Right lobe of liver (tissue), 4 donors: Measurements from ENCODE around the gene MAGI1.

Experiments used
- POLR2A ChIP-seq: fragments of 450-650 bp; IDR thresholded peaks from one replicate; pipeline ENCODE4 v1.6.1; 2017; ENCODE audit warnings: antibody characterized with exemption, mild to moderate bottlenecking
- TF ChIP-seq, protein P1 (sequence below), 4 donors: fragments of 200-600 bp in 3 of 4; fragments of 450-650 bp in 1 of 4; IDR thresholded peaks; one replicate each; pipeline versions ENCODE4 v1.5.1 to v1.8.0; 2016 to 2022; ENCODE audit warnings: antibody characterized with exemption in 4 of 4, mild to moderate bottlenecking in 2 of 4
- donor health status: DM: no; HTN: no; CAD: no.
- donor health status: DM: no; HTN: no; CAD: no.
- donor health status: DM: no; HTN: yes; CAD: no.

DNA sequence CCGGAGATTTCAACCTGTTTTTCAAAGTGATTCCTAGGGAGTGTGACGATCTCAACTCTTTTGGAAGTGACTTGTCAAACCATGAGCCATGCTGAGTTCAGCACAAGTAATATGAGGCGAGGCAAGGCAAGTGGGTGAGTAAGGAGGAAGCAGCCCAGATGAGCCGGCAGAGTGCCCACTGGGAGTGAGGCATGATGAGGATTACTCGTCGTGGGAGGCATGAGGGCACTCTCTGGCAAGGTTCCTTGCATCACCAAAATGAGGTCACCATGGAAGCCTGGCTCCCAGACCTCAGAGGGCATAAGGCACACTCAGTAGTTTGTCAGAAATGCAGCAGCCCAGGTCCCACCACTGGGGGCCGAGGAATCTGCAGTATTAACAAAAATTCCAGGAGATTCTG, 636.1 kb downstream of the MAGI1 start:
- TF ChIP-seq POLR2A = no peak
- TF ChIP-seq, protein P1, sequence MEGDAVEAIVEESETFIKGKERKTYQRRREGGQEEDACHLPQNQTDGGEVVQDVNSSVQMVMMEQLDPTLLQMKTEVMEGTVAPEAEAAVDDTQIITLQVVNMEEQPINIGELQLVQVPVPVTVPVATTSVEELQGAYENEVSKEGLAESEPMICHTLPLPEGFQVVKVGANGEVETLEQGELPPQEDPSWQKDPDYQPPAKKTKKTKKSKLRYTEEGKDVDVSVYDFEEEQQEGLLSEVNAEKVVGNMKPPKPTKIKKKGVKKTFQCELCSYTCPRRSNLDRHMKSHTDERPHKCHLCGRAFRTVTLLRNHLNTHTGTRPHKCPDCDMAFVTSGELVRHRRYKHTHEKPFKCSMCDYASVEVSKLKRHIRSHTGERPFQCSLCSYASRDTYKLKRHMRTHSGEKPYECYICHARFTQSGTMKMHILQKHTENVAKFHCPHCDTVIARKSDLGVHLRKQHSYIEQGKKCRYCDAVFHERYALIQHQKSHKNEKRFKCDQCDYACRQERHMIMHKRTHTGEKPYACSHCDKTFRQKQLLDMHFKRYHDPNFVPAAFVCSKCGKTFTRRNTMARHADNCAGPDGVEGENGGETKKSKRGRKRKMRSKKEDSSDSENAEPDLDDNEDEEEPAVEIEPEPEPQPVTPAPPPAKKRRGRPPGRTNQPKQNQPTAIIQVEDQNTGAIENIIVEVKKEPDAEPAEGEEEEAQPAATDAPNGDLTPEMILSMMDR (IDR thresholded peaks at IDR 0.05) = no peak
